ENCODE results near the gene CMSS1. TPM values are rescaled to one million over a fixed set of nuclear protein-coding genes. Genes with fewer than 3 reads are reported as not detected.

CMSS1 gene
- total and polyA plus RNA-seq, 4 donors: 3.8 to 19.5 (median 7.5) TPM

DNA sequence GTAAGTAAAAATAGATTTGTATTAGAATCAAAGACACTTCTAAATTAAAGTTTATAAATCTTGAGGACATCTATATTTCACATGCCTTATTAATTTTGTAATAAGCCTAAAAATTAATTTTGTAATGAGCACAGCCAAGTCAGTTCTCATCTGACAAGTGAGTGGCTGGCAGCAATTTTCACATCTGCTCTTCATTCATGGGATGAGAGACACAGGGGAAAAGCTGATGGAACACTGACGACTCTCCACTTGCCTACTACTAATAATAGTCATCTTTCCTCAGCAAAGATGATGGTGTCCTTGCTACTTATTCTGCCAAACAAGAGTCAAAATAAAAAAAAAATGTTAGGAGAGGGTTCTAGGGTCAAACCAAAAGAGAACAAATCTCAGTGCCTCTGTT, 14.4 kb upstream of the CMSS1 start:
- no peaks in the 10 kb centered on the region for H3K36me3 ChIP-seq (ENCODE audit: control insufficient read depth in 4 of 4, insufficient read depth in 3 of 4, low read depth in 1 of 4, low read length in 3 of 4)
- TF ChIP-seq YY1 (IDR thresholded peaks at IDR 0.05) (no peak), ZBTB33 (IDR thresholded peaks at IDR 0.05) (no peak), REST (IDR thresholded peaks at IDR 0.05) (no peak), TAF1 (conservative IDR thresholded peaks at IDR 0.05) (no peak), JUND (IDR thresholded peaks at IDR 0.05) (no peak), HNF4A (conservative IDR thresholded peaks at IDR 0.05) (no peak), CTCF (IDR thresholded peaks at IDR 0.05; ENCODE audit: low read depth, low read length, missing input control) (no peak)
- TF ChIP-seq, protein P1, sequence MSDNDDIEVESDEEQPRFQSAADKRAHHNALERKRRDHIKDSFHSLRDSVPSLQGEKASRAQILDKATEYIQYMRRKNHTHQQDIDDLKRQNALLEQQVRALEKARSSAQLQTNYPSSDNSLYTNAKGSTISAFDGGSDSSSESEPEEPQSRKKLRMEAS (IDR thresholded peaks at IDR 0.05): no peak
- H3K4me3 ChIP-seq (ENCODE audit: low read depth in 1 of 3, low read length in 3 of 3): no peak overlapping the region
- DNase-seq (ENCODE audit: low spot score): no peak
- H3K27ac ChIP-seq (ENCODE audit: low read depth in 1 of 2, low read length in 2 of 2): no peak overlapping the region
- peaks cover 0 to 8% (median 3%) of the 10 kb centered on the region in 4 donors for H3K9me3 ChIP-seq (ENCODE audit: control insufficient read depth in 4 of 4, low read length in 3 of 4)
- H3K4me1 ChIP-seq (ENCODE audit: control insufficient read depth in 4 of 4, insufficient read depth in 4 of 4, low read length in 3 of 4): no peaks in the 10 kb centered on the region
- 93% methylated on average over 1 of the region's 1 CpG for WGBS
- no peak overlapping the region for H3K9ac ChIP-seq (ENCODE audit: low read depth in 1 of 2, low read length in 2 of 2)
- no peaks in the 10 kb centered on the region for H3K27me3 ChIP-seq (ENCODE audit: control insufficient read depth in 4 of 4, insufficient read depth in 4 of 4, low read length in 3 of 4)

- H3K4me1 ChIP-seq (ENCODE audit: control insufficient read depth in 4 of 4, insufficient read depth in 4 of 4, low read length in 3 of 4): no peaks in the 10 kb centered on the region
Observed at GRCh38 chr3:99805160-99805559, 12.5 kb upstream of the CMSS1 start.

DNA sequence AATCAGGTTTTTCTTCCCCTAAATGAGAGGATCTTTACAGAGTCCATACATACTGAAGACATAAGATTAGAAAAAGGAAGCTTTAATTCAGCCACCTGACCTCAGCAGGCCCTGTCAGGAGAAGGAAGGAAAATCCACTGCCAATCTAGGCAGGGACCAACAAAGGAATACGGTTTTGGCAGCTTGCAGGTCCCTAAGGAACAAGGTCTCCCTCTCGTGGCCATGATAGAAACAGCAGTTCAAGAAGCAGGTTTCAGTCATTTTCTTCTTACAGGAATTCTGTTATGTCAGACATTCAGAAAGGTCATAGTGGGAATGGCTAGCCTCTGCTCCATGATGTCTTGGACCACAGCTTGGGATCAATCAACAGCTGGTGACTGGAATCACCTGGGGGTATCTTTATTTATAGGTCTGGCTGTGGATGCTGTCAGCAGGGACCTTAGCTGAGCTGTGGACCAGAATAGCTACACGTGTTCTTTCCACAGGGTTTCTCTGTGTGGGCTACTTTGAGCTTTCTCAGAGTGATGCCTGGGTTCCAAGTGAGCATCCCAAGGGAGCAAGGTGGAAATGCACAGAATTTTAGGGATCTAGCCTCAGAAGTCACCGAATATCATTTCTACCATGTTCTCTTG, 9.4 kb upstream of the CMSS1 start:
- peak; percentile 42 for DNase-seq (ENCODE audit: low spot score)
- TF ChIP-seq GABPA (IDR thresholded peaks at IDR 0.05 in 1 of 2, conservative IDR thresholded peaks at IDR 0.05 in 1 of 2) (no peak), EGR1 (IDR thresholded peaks at IDR 0.05; ENCODE audit: low read depth in 2 of 2) (no peak), RAD21 (IDR thresholded peaks at IDR 0.05) (peak; percentile 63 to 77), HNF4A (conservative IDR thresholded peaks at IDR 0.05) (no peak), HNF4G (IDR thresholded peaks at IDR 0.05) (no peak), CTCF (IDR thresholded peaks at IDR 0.05; ENCODE audit: low read depth, low read length, missing input control) (peak; percentile 66)
- Histone ChIP-seq H3K27ac (ENCODE audit: low read depth in 1 of 2, low read length in 2 of 2) (no peak overlapping the region), H3K4me1 (ENCODE audit: control insufficient read depth in 4 of 4, insufficient read depth in 4 of 4, low read length in 3 of 4) (no peaks in the 10 kb centered on the region), H3K9me3 (ENCODE audit: control insufficient read depth in 4 of 4, low read length in 3 of 4) (peaks cover 0 to 8% (median 3%) of the 10 kb centered on the region in 4 donors), H3K9ac (ENCODE audit: low read depth in 1 of 2, low read length in 2 of 2) (no peak overlapping the region), H3K4me3 (ENCODE audit: low read depth in 1 of 3, low read length in 3 of 3) (no peak overlapping the region), H3K36me3 (ENCODE audit: control insufficient read depth in 4 of 4, insufficient read depth in 3 of 4, low read depth in 1 of 4, low read length in 3 of 4) (no peaks in the 10 kb centered on the region), H3K27me3 (ENCODE audit: control insufficient read depth in 4 of 4, insufficient read depth in 4 of 4, low read length in 3 of 4) (no peaks in the 10 kb centered on the region)
- WGBS: 50% methylated on average over 4 of the region's 4 CpGs

More at GRCh38 chr3:99805160-99805559, 12.5 kb upstream of the CMSS1 start:
- no peak overlapping the region for H3K4me3 ChIP-seq (ENCODE audit: low read depth in 1 of 3, low read length in 3 of 3)
- no peaks in the 10 kb centered on the region for H3K27me3 ChIP-seq (ENCODE audit: control insufficient read depth in 4 of 4, insufficient read depth in 4 of 4, low read length in 3 of 4)
- DNase-seq (ENCODE audit: low spot score): no peak
- 95% methylated on average over 2 of the region's 2 CpGs for WGBS
- H3K9me3 ChIP-seq (ENCODE audit: control insufficient read depth in 4 of 4, low read length in 3 of 4): peaks cover 0 to 8% (median 3%) of the 10 kb centered on the region in 4 donors
- no peaks in the 10 kb centered on the region for H3K36me3 ChIP-seq (ENCODE audit: control insufficient read depth in 4 of 4, insufficient read depth in 3 of 4, low read depth in 1 of 4, low read length in 3 of 4)
- H3K9ac ChIP-seq (ENCODE audit: low read depth in 1 of 2, low read length in 2 of 2): no peak overlapping the region
- H3K27ac ChIP-seq (ENCODE audit: low read depth in 1 of 2, low read length in 2 of 2): no peak overlapping the region
- TF ChIP-seq SP1 (IDR thresholded peaks at IDR 0.05) (no peak), HNF4G (IDR thresholded peaks at IDR 0.05) (no peak)
